Hematopoietic multipotent progenitor cell treated with erythropoietin and hydrocortisone succinate and interleukin-3 and kit ligand, for 8 days (in vitro differentiated cells): ENCODE results near the gene NEAT1.
A peak's percentile ranks its signal among the peaks of the same experiment; 100 is the strongest.

Source experiments
- DNase-seq: peaks from one replicate; pipeline ENCODE4 v3.0.0-alpha.2; 2015

The NEAT1 gene

DNA sequence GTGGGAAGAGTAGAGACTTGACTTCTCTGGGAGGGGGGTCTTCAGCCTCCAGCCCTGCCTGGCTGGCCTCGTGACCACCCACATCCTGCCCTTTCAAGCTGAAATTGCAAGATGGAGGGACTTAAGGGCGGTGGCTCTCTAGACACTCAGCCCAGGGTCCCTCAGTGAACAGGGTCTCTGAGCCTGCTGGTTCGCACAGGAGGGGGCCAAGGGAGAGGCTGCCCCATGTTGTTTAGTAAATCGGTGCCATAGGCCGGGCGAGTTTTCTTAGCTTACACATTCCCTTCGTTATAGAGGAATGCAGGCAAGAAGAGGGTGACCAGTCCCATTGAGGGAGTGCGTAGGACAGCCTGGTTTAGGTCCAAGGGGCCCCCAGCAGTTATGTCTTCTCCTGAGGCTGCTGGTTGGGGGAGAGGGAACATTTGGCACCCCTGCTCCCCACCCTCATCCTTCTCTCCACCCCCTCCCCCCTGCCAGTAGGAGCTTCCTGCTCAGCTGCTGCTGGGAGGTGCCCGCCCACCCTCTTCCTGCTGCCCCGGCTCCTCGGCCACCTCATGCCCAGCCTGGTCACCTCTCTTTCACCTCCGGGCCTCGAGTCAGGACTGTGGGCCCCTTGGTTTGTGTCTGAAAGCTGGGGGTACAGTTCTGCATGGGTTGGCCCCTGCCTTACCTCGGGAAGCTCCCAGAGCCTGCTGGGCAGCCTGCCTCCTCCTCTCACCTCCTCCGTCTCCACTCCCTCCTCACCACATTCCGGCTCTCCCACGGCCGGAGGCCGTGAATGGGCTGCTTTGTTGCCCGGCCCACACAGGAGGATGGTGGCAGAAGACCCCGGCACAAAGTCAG lies 32.3 kb upstream of the NEAT1 start:
- no peak for DNase-seq

DNA sequence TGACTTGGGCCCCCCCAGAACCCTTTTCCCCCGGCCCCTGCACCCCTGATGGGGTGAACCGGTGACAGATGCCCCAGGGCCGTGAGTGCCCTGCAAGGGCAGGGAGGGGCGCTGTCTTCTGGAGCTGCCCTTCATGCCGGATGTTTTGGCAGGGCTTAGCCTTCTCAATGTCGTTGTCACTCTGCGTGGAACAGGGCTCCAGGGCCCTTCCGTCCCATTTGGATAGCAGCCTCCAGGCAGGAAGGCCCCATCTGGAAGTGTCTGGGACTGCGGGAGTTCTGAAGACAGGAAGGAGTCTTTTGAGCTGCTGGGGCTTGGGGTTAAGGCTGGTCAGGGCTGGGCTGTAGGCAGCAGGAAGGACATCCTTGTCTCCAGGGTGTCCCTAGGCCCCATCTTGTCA lies 31.6 kb upstream of the NEAT1 start:
- DNase-seq, result no peak

DNA sequence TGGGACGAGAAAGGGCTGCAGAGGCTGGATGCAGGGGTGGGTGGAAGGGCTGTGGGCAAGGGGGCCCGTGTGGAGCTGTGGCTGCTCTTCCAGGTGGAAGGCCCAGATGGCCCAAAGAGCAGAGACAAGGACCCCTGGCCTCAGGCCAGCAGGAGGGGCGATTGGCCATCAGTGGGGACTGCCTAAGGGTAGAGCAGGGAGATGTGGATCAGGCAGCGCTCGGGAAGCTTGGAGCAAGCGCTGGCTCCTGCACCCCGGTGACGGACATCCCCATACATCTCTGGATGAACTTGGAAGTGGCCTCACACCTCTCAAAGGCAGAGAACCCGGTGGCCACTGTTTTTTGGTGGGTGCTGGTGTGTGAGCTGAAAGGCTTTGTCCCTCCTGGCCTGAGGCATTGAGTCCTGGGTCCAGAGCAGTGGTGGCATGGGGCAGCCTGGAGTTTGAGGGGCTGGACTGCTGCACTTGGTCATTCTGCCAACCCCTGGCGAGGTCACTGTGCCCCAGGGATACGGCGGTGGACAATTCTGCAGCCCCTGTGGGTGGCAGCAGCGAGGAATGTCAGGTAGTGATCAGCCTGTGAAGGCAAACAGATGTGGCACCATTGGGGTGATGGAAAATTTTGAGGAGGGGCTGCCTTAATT lies 30.3 kb upstream of the NEAT1 start:
- no peak for DNase-seq

GRCh38 chr11:65392899-65393298 lies 29.7 kb upstream of the NEAT1 start:
- DNase-seq, result no peak

DNA sequence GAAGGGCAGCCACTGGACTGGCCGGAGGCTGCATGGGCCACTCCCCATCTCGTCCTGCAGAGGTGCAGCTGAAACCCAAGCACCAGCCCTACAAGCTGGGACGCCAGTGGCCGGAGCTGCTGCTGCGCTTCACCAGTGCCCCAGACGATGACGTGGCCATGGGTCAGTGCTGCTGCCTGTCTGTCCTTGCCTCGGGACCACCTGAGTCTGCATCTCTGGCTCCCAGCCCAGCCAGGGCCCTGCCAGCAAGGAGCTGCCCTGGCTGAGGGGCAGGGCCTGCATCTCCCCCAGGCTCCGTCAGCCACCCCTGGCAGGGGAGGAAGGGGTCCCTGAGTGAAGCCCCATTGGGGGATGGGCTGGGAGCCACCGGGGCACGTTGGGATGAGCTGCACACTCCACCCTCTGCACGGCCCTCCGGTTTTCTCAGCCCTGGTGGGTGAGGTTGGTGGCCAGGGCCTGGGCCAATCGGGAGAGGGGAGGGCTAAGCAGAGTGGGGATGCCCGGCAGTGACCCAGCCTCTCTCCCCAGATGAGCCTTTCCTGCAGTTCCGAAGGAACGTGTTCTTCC lies 29.0 kb upstream of the NEAT1 start:
- no peak for DNase-seq

GRCh38 chr11:65394125-65394536 lies 28.5 kb upstream of the NEAT1 start:
- no peak for DNase-seq

- DNase-seq, result no peak
These were observed 26.6 kb upstream of the NEAT1 start for GRCh38 chr11:65395961-65396530.

DNA sequence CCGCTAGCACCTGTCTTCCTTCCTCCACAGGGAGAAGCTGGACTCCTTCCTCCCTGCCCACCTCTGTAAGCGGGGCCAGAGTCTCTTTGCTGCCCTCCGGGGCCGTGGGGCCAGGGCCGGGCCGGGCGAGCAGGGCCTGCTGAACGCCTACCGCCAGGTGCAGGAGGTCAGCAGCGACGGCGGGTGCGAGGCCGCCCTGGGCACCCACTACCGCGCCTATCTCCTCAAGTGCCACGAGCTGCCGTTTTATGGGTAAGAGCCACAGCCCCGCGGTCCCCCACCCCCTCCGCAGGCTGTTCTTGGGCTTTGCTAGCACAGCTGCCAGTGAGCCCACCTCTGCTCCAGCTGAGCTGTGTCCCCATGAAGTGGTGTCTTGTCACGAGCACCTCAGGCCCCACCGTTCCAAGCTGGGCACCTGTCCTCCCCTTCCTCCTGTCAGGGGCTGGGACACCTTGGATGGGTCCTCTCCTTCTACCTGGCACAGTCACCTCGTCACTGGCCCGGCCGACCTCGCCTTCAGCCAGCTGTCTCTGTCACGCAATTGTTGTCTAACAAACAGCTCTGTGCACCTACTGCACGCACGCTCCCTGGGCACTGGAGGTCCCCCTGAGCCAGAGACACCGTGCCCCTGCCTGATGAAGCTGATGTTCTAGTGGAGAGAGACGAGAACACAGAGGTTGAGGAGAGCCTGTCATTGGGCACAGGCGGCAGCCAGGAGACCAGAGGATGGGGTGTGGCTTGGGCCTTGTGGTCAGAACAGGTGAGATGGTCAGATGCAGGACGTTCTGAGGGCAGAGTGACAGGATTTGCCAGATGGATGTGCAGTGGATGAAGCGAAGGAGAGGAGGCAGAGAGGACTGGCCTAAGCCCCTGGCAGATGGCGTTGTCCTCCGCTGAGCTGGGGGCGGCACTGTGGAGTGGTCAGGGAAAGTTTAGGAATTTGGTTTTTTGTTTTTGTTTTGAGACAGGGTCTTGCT lies 25.5 kb upstream of the NEAT1 start:
- no peak for DNase-seq

DNA sequence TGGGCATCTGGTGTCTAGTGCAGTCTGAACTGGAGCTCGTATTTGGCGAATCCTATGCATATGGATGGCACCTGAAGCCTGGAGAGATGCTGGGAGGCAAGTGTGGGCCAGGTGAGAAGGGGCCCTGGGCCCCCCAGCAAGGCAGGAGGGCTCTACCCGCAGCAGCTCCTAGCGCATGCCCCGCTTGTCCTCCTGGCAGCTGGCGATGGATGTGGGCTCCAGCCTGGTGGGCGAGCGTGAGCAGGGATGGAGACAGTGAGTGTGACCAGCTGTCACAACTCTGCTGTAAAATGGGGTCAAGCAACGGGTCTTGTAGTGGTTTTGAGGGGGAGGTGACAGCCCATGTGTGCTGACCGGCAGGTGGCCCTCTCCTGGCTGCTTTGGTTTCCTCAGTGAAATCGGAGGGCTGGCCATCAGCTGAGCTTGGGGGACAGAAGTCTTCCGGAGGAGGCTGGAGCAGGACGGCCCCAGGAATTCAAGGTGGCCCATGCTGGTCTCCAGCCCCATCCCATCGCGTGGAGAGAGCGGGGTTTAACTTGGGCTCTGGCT lies 24.2 kb upstream of the NEAT1 start:
- DNase-seq, result no peak

DNA sequence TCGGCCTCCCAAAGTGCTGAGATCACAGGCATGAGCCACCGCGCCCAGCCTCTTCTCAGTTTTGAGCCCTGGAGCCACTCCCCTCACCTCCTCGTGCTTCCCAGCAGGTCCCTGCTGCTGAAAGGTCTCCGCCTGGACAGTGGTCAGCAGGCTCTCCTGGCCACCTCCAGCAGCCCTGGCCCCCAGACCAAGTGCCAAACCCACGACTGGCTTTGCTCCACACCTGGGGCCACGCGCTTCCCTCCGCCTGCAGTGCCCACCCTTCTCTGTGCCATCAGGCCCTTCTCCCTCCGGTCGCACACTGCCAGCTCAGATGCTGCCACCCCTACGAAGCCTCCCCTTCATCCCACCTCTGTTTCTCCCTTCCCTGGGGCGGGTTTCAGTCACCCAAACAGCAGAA lies 23.3 kb upstream of the NEAT1 start:
- DNase-seq, result no peak

DNA sequence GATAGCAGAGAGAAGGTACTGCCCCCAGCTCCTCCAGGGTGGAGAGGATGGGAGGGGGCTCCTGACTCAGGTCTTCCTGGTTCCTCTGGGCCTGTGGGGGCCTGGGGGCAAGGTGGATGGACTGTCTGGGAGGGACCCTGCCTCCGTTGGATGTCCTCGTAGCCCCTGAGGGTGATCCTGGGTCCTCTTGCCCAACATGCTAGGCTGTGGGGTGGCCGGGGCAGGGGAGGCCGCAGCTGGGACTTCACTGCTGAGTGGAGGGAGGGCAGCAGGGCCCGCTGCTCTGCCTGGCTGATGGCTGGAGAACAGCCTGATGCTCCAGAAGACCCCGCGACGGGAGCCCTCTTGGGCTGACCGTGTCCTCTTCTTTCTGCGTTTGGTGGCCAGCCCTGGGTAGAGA lies 22.8 kb upstream of the NEAT1 start:
- DNase-seq, result no peak

DNA sequence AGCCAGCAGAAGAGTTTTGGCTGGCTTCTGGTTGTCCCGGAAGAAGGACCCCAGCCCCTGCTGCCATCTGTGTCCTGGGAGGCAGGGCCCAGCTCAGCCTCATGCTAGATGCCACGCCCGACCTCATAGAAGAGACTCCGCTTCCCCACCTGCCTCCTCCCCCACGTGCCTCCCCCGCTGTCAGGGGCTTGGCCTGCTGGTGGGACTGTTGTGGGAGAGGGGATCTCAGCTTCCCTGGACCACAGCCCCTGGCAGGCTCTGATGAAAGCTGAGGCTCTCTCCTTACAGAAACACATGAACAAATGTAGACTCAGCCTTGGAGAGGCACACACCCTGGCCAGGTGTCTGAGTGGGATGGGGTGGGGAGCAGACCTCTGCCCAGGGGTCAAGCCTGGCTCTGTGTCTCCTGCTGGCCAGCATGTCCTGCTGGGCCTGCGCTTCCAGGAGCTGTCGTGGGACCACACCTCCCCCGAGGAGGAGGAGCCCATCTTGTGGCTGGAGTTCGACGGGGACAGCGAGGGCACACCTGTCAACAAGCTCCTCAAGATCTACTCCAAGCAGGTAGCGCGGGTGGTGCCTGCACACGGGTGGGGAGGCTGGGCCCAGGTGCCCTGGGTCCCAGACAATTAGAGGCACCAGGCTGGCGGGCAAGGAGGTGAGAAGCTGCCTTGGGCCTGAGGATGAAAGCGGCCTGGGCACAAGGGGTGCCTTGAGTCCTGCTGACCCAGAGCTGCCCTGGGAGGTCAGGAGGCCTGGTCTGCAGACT lies 22.1 kb upstream of the NEAT1 start:
- no peak for DNase-seq

DNA sequence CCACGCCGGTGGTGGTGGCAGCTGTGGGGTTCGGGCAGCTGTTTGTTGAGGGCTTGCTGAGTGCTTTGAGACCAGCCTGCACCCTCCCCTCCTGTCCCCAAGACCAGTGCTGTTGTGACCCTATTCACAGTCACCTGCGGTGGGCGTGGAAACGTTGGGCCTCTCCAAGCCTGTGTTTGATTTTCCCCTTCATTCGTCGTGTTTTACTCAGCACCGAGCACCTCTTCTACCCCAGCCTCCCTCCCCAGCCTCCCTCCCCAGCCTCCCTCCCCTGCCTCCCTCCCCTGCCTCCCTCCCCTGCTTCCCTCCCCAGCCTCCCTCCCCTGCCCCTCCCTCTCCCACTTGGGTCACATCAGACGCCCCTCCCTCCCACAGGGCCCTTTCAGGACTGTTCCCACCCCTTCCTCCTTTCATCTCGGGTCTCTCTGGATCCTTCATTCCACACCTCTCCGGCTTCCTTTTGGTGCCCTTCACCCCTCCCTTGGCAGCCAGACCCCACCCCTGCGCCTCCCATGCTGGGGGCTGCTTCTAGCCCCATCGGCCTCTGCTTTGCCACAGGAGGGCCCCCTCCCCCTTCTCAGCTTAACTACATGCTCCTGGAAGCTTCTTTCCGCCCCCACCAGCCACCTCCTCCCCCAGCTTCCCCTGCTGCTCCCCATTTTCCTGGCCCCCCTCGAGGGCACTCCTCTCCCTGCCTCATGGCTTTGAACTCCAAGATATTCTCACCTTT lies 21.4 kb upstream of the NEAT1 start:
- DNase-seq, result no peak

GRCh38 chr11:65401803-65402248 lies 20.8 kb upstream of the NEAT1 start:
- no peak for DNase-seq

GRCh38 chr11:65402790-65403189 lies 19.8 kb upstream of the NEAT1 start:
- no peak for DNase-seq

- peak; percentile 60 for DNase-seq
These were observed 18.9 kb upstream of the NEAT1 start for GRCh38 chr11:65403607-65404121.

- DNase-seq, result no peak
These were observed 18.4 kb upstream of the NEAT1 start for GRCh38 chr11:65404210-65404609.

DNA sequence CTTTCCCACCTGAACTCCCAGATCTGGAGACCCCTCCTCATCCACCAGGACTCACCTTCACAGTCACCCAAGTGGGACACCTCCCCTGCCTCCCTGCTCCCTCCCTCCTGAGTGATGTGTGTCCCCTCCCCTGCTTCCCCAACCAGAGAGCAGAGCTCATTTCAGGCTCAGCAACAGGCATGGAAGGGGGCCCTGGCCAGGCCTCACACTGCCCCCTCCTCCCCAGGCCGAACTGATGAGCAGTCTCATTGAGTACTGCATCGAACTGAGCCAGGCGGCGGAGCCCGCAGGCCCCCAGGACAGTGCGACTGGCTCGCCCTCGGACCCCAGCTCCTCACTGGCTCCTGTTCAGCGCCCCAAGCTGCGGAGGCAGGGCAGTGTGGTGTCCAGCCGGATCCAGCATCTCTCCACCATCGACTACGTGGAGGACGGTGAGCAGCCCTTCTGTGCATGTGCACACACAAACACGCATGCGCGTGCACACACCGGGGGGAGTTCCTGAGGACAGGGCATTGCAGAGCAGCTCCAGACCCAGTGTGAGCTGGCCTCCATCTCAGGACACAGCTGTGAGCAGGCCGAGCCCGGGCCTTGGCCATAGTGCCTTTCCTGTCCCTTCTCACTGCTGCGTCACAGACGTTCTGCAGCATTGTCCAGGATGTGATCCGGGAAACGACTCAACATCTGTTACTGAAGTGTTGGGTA lies 17.8 kb upstream of the NEAT1 start:
- no peak for DNase-seq

GRCh38 chr11:65410936-65411680 lies 11.5 kb upstream of the NEAT1 start:
- DNase-seq, result no peak
